HG02623 (cell line): ENCODE measurements around the gene GPR162.
A peak's percentile ranks its signal among the peaks of the same experiment; 100 is the strongest.

Experiments used
- ATAC-seq: cut with Tn5 transposase; IDR thresholded peaks from one replicate; pipeline ENCODE4 v1.9.1; 2021; ENCODE audit warnings: moderate library complexity; ENCODE audit not compliant: unreplicated experiment

GPR162 gene

GRCh38 chr12:6833189-6833890, 11.7 kb downstream of the GPR162 start:
- ATAC-seq: no peak

- no peak for ATAC-seq
Observed at GRCh38 chr12:6834254-6834653, 12.6 kb downstream of the GPR162 start.

GRCh38 chr12:6834873-6835272, 13.3 kb downstream of the GPR162 start:
- ATAC-seq: no peak

- no peak for ATAC-seq
Observed at GRCh38 chr12:6836851-6837250, 15.2 kb downstream of the GPR162 start.

- ATAC-seq: no peak
Observed at GRCh38 chr12:6837370-6838060, 15.9 kb downstream of the GPR162 start.

GRCh38 chr12:6838854-6839253, 17.2 kb downstream of the GPR162 start:
- no peak for ATAC-seq

GRCh38 chr12:6839482-6840201, 18.0 kb downstream of the GPR162 start:
- peak; percentile 76 for ATAC-seq

- no peak for ATAC-seq
Observed at GRCh38 chr12:6840330-6840729, 18.7 kb downstream of the GPR162 start.

- ATAC-seq: no peak
Observed at GRCh38 chr12:6840761-6841515, 19.3 kb downstream of the GPR162 start, which contains the start of gene GNB3. TSS of gene GNB3 (plus strand) at chr12:6840925. CDS start at chr12:6841288, 363 bp downstream.

- ATAC-seq: no peak
Observed at GRCh38 chr12:6842075-6842474, 20.5 kb downstream of the GPR162 start.

GRCh38 chr12:6843118-6843902, 21.7 kb downstream of the GPR162 start:
- no peak for ATAC-seq

- ATAC-seq: no peak
Observed at GRCh38 chr12:6845395-6845794, 23.8 kb downstream of the GPR162 start.

GRCh38 chr12:6846316-6846869, 24.8 kb downstream of the GPR162 start:
- no peak for ATAC-seq

- ATAC-seq: no peak
Observed at GRCh38 chr12:6847676-6848075, 26.1 kb downstream of the GPR162 start.

GRCh38 chr12:6849427-6849826, 27.8 kb downstream of the GPR162 start:
- ATAC-seq: no peak

- no peak for ATAC-seq
Observed at GRCh38 chr12:6849976-6850560, 28.4 kb downstream of the GPR162 start.

GRCh38 chr12:6850796-6851152, 29.2 kb downstream of the GPR162 start:
- ATAC-seq: no peak

GRCh38 chr12:6851153-6851920, 29.7 kb downstream of the GPR162 start, which contains the start of gene CDCA3:
TSS of gene CDCA3 (minus strand) at chr12:6851286. CDS start at chr12:6850952, 334 bp downstream.
- ATAC-seq: peak; percentile 45
